Measurements from ENCODE around the gene CADM1. TPM values are rescaled to one million over a fixed set of nuclear protein-coding genes. Genes with fewer than 3 reads are reported as not detected.
A peak's percentile ranks its signal among the peaks of the same experiment; 100 is the strongest.

CADM1 gene
- total RNA-seq, 1 experiment from 2014 or later, result not detected

DNA sequence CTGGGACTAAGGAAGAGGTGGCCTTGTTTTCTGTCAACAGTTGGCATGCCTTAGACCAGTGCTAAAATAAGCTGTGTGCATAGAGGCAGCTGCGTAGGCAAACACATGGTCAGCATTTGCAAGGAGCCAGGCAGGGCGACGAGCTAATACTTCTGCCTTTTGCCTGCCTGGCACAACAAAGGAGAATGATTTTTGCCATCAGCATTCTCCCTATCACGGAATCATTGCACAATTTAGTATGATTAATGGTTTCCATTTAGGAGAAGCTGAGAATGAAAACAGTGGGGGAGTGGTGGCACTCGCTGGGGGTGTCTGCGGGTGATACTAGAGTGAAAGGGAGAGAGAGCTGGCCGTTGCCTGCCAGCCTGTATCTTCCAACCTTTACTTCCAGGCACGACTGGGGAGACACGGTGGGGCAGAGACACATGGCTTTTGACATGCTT lies 336.0 kb downstream of the CADM1 start:
- no TSS peak for BruUV-seq (replicated peaks)
- H3K27ac Mint-ChIP-seq (ENCODE audit: low read depth, unreplicated experiment), result no peak overlapping the region
- POLR2A ChIA-PET, result interaction anchor here (0.6 to 1.3 kb wide), 3 partner anchors 11 to 957 kb away, joined by 3 to 5 read pairs (median 3); no protein-coding TSS in a partner anchor
- DNase-seq (ENCODE audit: unreplicated experiment), result peak; percentile 21
- no peak overlapping the region for H3K4me3 Mint-ChIP-seq (ENCODE audit: unreplicated experiment)
- peaks cover 18% of the 10 kb centered on the region for H3K4me1 Mint-ChIP-seq (ENCODE audit: insufficient read depth, unreplicated experiment)
- no peaks in the 10 kb centered on the region for H3K9me3 Mint-ChIP-seq (ENCODE audit: unreplicated experiment)
- CTCF ChIA-PET, result interaction anchor here (0.6 to 1.5 kb wide), 13 partner anchors 9 to 744 kb away, joined by 3 to 6 read pairs (median 4); no protein-coding TSS in a partner anchor
- TF ChIP-seq, protein P1, sequence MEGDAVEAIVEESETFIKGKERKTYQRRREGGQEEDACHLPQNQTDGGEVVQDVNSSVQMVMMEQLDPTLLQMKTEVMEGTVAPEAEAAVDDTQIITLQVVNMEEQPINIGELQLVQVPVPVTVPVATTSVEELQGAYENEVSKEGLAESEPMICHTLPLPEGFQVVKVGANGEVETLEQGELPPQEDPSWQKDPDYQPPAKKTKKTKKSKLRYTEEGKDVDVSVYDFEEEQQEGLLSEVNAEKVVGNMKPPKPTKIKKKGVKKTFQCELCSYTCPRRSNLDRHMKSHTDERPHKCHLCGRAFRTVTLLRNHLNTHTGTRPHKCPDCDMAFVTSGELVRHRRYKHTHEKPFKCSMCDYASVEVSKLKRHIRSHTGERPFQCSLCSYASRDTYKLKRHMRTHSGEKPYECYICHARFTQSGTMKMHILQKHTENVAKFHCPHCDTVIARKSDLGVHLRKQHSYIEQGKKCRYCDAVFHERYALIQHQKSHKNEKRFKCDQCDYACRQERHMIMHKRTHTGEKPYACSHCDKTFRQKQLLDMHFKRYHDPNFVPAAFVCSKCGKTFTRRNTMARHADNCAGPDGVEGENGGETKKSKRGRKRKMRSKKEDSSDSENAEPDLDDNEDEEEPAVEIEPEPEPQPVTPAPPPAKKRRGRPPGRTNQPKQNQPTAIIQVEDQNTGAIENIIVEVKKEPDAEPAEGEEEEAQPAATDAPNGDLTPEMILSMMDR (IDR thresholded peaks at IDR 0.05; ENCODE audit: unreplicated experiment), result no peak
- intact Hi-C loops (cut with micrococcal nuclease), result no loop called here
- no peaks in the 10 kb centered on the region for H3K27me3 Mint-ChIP-seq (ENCODE audit: insufficient read depth, unreplicated experiment)
- H3K36me3 Mint-ChIP-seq (ENCODE audit: insufficient read depth, unreplicated experiment), result no peaks in the 10 kb centered on the region

DNA sequence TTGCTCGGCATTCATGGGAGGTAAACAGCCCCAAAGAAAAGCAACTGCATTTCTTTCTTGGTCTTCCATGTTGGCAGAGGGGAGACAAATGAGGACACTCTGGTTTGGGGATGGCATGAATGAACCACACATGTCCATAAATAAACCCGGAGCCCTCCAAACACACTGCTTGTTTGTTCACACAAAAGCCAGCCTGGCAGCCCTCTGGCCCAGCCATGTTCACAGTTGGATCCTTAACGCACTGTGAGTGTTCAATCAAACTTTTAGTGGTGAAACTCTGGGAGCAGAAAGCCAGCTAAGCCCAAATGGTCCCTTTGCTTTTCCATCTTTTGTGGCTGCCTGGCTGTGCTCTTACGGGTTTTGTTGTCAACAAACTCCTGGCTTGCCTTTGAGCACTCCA lies 336.8 kb downstream of the CADM1 start:
- intact Hi-C loops (cut with micrococcal nuclease), result no loop called here
- peaks cover 23% of the 10 kb centered on the region for H3K4me1 Mint-ChIP-seq (ENCODE audit: insufficient read depth, unreplicated experiment)
- DNase-seq (ENCODE audit: unreplicated experiment), result no peak
- CTCF ChIA-PET, result interaction anchor here (0.7 to 1.5 kb wide), 6 partner anchors 9 to 166 kb away, joined by 3 to 5 read pairs (median 4); no protein-coding TSS in a partner anchor
- no peaks in the 10 kb centered on the region for H3K36me3 Mint-ChIP-seq (ENCODE audit: insufficient read depth, unreplicated experiment)
- no peaks in the 10 kb centered on the region for H3K9me3 Mint-ChIP-seq (ENCODE audit: unreplicated experiment)
- H3K4me3 Mint-ChIP-seq (ENCODE audit: unreplicated experiment), result no peak overlapping the region
- H3K27me3 Mint-ChIP-seq (ENCODE audit: insufficient read depth, unreplicated experiment), result no peaks in the 10 kb centered on the region
- BruUV-seq (replicated peaks), result no TSS peak
- POLR2A ChIA-PET, result no interaction called here
- H3K27ac Mint-ChIP-seq (ENCODE audit: low read depth, unreplicated experiment), result no peak overlapping the region
- TF ChIP-seq, protein P1 (IDR thresholded peaks at IDR 0.05; ENCODE audit: unreplicated experiment), result no peak

DNA sequence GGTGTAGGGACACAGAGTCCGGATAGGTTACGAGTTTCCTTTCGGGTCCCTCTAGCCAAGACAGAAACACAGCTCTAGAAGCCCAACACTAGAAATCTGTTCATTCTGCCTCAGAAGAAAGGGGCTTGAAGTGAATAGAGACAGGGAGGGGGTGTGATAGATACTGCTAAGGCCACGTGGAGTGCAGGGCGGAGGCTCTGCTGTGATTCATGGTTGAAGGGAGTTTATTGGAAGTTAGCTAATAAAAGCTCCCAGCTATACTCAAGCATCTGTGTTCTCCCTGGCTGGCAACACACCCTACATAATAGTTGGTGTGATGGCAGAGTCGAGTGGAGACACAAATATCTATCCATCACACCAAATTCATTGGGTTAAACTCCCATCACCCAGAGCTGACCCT lies 337.4 kb downstream of the CADM1 start:
- intact Hi-C loops (cut with micrococcal nuclease), result no loop called here

DNA sequence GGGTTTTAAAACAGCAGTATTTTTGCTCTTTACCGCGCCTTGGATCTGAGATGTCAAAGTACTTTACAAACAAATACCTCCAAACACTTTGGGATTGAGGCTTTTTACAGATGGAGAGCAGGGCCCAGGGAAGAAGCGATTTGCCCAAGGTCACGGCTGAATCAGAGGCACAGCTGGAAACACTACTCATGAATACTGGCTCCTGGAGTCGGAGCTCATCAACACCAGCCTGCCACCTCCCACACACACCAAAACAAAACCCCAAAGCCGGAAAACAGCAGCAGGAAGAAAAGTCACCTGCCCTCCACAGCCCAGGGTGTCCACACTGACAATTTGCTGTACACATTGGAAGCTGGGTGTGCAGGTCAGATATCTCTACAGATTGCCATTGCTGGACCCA lies 339.4 kb downstream of the CADM1 start:
- intact Hi-C loops (cut with micrococcal nuclease), result no loop called here
- H3K27me3 Mint-ChIP-seq (ENCODE audit: insufficient read depth, unreplicated experiment), result no peaks in the 10 kb centered on the region
- POLR2A ChIA-PET, result no interaction called here
- no TSS peak for BruUV-seq (replicated peaks)
- H3K27ac Mint-ChIP-seq (ENCODE audit: low read depth, unreplicated experiment), result peak overlapping the region; percentile 11
- no peak overlapping the region for H3K4me3 Mint-ChIP-seq (ENCODE audit: unreplicated experiment)
- H3K9me3 Mint-ChIP-seq (ENCODE audit: unreplicated experiment), result no peaks in the 10 kb centered on the region
- CTCF ChIA-PET, result no interaction called here
- no peak for DNase-seq (ENCODE audit: unreplicated experiment)
- peaks cover 23% of the 10 kb centered on the region for H3K4me1 Mint-ChIP-seq (ENCODE audit: insufficient read depth, unreplicated experiment)
- TF ChIP-seq, protein P1 (IDR thresholded peaks at IDR 0.05; ENCODE audit: unreplicated experiment), result no peak
- H3K36me3 Mint-ChIP-seq (ENCODE audit: insufficient read depth, unreplicated experiment), result no peaks in the 10 kb centered on the region

More for the DNA sequence above, 337.4 kb downstream of the CADM1 start:
- no peaks in the 10 kb centered on the region for H3K36me3 Mint-ChIP-seq (ENCODE audit: insufficient read depth, unreplicated experiment)
- peak; percentile 10 for DNase-seq (ENCODE audit: unreplicated experiment)
- no peak overlapping the region for H3K4me3 Mint-ChIP-seq (ENCODE audit: unreplicated experiment)
- peaks cover 23% of the 10 kb centered on the region for H3K4me1 Mint-ChIP-seq (ENCODE audit: insufficient read depth, unreplicated experiment)
- POLR2A ChIA-PET, result no interaction called here
- H3K27ac Mint-ChIP-seq (ENCODE audit: low read depth, unreplicated experiment), result no peak overlapping the region
- no TSS peak for BruUV-seq (replicated peaks)
- CTCF ChIA-PET, result interaction anchor here (0.6 to 1.5 kb wide), 4 partner anchors 10 to 1723 kb away, joined by 3 to 4 read pairs (median 3); no protein-coding TSS in a partner anchor
- TF ChIP-seq, protein P1 (IDR thresholded peaks at IDR 0.05; ENCODE audit: unreplicated experiment), result no peak
- H3K9me3 Mint-ChIP-seq (ENCODE audit: unreplicated experiment), result no peaks in the 10 kb centered on the region
- no peaks in the 10 kb centered on the region for H3K27me3 Mint-ChIP-seq (ENCODE audit: insufficient read depth, unreplicated experiment)
